ENCODE results near the gene HSPA4. TPM values are rescaled to one million over a fixed set of nuclear protein-coding genes. Genes with fewer than 3 reads are reported as not detected.
A peak's percentile ranks its signal among the peaks of the same experiment; 100 is the strongest.

The HSPA4 gene
- total RNA-seq, 2 donors from 2014 or later = 71.6 to 80.1 TPM

GRCh38 chr5:133141746-133142145, 89.9 kb downstream of the HSPA4 start:
- intact Hi-C loops (cut with DNase I, micrococcal nuclease) = no loop called here
- DNase-seq = no peak
- ATAC-seq = no peak

DNA sequence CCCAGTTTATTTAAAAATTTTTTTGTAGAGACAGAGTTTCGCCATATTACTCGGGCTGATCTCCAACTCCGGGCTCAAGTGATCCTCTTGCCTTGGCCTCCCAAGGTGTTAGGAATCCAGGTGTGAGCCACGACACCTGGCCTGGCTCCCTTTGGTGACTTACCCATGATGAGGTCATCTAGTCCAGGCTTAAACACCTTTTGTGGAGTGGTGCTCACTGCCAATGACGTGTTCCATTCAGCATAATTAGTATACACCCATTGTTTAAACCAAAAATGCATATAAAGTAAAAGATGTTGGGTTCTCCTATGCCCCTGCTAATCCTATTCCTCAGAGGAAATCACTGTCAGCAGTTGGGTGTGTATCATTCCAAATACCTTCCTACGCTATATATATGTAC, 91.0 kb downstream of the HSPA4 start:
- no peak for ATAC-seq
- intact Hi-C loops (cut with DNase I, micrococcal nuclease) = no loop called here
- no peak for DNase-seq

GRCh38 chr5:133144245-133144981, 92.6 kb downstream of the HSPA4 start:
- DNase-seq (no peak), ATAC-seq (no peak)
- intact Hi-C loops (cut with DNase I, micrococcal nuclease) = no loop called here

- ATAC-seq (no peak), DNase-seq (no peak)
- intact Hi-C loops (cut with DNase I, micrococcal nuclease) = no loop called here
These were observed 93.8 kb downstream of the HSPA4 start for GRCh38 chr5:133145436-133146170.

GRCh38 chr5:133147411-133147810, 95.6 kb downstream of the HSPA4 start:
- intact Hi-C loops (cut with DNase I, micrococcal nuclease) = no loop called here
- no peak for DNase-seq
- no peak for ATAC-seq

DNA sequence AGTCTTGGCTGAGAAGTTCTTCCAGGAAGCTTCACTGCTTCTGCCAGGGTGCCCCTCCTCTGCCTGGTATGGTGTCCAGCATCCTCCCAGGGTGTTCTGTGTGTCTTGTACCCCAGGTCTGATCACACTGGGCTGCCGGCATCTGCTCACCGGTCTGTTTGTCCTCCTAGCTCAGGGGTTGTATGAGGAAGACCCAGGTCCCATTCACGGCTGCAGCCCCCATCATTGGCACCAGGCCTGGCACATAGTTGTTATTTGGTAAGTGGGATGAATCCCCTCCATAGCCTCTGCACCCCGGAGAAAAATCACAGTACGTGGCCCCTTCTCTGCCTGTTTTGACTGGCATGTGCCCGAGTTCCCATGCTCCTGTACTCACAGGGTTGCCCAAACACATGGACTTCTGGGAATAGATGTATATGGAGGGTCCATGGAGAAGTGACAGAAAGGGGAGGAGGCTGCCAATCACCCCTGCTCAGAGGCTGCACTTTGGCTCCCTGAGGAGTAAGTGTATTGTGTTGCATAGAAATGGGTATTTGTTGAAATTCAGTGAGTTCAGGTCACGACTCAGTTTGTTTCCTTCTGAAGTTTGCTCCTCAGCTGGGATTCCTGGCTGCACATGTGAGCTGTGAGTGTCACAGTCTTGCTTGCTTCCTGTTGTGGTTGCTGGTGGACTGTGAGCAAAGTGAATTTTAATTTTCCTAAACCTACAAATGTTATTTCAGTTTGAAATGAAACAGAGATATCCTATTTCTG, 96.2 kb downstream of the HSPA4 start:
- DNase-seq (no peak), ATAC-seq (no peak)
- intact Hi-C loops (cut with DNase I, micrococcal nuclease) = no loop called here

DNA sequence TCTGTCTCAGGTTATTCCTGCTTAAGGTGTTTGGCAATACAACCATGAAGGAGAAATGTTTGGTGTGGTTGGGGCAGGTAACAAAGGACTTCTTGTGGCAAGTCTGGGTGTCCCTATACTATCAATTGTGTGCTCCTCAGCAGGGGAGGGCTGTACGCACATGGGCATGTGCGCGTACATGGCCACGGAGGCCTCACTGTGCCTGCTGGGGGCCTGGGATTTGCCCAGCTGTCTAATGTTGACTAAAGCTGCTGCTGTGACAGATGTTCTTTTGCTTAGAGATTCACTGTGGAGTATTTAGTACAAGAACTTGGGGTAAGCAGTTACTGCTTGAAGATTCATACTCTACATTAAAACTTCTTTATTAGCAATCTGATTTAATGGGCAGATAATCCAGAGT, 97.5 kb downstream of the HSPA4 start:
- no peak for DNase-seq
- intact Hi-C loops (cut with DNase I, micrococcal nuclease) = no loop called here
- ATAC-seq = no peak

GRCh38 chr5:133150909-133151544, 99.2 kb downstream of the HSPA4 start:
- no peak for ATAC-seq
- intact Hi-C loops (cut with DNase I, micrococcal nuclease) = no loop called here

GRCh38 chr5:133154274-133155075, 102.7 kb downstream of the HSPA4 start:
- DNase-seq (no peak), ATAC-seq (peak; percentile 57)
- intact Hi-C loops (cut with DNase I, micrococcal nuclease) = no loop called here

More at GRCh38 chr5:133150909-133151544, 99.2 kb downstream of the HSPA4 start:
- no peak for DNase-seq

- intact Hi-C loops (cut with DNase I, micrococcal nuclease) = no loop called here
- DNase-seq = no peak
These were observed 103.6 kb downstream of the HSPA4 start for GRCh38 chr5:133155326-133155969.

More at GRCh38 chr5:133155326-133155969, 103.6 kb downstream of the HSPA4 start:
- no peak for ATAC-seq

Other genes with a start within 250 kb of the HSPA4 start
- gene SOWAHA, start 238.7 kb upstream of the HSPA4 start, total RNA-seq = 10 to 100 TPM; 36.0 to 38.8 TPM
- 10 to 100 TPM; 49.4 to 53.4 TPM for gene SHROOM1, start 221.4 kb upstream of the HSPA4 start, total RNA-seq
- under 1 TPM; 0.09 to 0.50 TPM for gene GDF9, start 185.5 kb upstream of the HSPA4 start, total RNA-seq
- gene UQCRQ, start 185.4 kb upstream of the HSPA4 start, total RNA-seq = 100 to 1,000 TPM; 769 to 906 TPM
- 10 to 100 TPM in 1 of 2 donors, 1 to 10 TPM in 1; 2.9 to 10.7 TPM for gene LEAP2, start 178.3 kb upstream of the HSPA4 start, total RNA-seq
- 10 to 100 TPM; 65.2 to 74.7 TPM for gene AFF4, start 88.4 kb upstream of the HSPA4 start, total RNA-seq
- gene ZCCHC10, start 25.5 kb upstream of the HSPA4 start, total RNA-seq = 10 to 100 TPM; 31.1 to 36.6 TPM